ENCODE measurements around the gene EML1.

DNA sequence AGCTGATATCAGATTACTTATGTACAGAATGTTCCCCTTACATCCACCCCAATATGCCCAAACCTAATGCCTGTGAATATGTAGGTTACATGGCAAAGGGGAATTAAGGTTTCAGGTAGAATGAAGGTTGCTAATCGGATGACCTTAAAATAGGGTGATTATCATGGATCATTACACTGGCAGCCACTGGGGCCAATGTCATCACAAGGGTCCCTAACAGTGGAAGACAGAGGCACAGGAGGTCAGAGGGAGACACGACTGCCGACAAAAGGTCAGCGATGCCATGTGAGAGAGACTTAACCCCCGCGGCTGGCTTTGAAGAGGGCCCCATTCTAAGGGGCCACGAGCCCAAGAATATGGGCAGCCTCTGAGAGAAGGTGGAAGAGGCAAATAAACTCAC, 165.2 kb downstream of the EML1 start:
- TF ChIP-seq, protein P1, sequence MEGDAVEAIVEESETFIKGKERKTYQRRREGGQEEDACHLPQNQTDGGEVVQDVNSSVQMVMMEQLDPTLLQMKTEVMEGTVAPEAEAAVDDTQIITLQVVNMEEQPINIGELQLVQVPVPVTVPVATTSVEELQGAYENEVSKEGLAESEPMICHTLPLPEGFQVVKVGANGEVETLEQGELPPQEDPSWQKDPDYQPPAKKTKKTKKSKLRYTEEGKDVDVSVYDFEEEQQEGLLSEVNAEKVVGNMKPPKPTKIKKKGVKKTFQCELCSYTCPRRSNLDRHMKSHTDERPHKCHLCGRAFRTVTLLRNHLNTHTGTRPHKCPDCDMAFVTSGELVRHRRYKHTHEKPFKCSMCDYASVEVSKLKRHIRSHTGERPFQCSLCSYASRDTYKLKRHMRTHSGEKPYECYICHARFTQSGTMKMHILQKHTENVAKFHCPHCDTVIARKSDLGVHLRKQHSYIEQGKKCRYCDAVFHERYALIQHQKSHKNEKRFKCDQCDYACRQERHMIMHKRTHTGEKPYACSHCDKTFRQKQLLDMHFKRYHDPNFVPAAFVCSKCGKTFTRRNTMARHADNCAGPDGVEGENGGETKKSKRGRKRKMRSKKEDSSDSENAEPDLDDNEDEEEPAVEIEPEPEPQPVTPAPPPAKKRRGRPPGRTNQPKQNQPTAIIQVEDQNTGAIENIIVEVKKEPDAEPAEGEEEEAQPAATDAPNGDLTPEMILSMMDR (IDR thresholded peaks at IDR 0.05) = no peak
- TF ChIP-seq ZFX (IDR thresholded peaks at IDR 0.05; ENCODE audit: borderline replicate concordance) = no peak

All from 22Rv1 (cell line).